ENCODE results near the gene ZNF880. TPM values are rescaled to one million over a fixed set of nuclear protein-coding genes. Genes with fewer than 3 reads are reported as not detected.

Gene ZNF880
- total RNA-seq, 1 experiment from 2014 or later: 1.7 TPM

DNA sequence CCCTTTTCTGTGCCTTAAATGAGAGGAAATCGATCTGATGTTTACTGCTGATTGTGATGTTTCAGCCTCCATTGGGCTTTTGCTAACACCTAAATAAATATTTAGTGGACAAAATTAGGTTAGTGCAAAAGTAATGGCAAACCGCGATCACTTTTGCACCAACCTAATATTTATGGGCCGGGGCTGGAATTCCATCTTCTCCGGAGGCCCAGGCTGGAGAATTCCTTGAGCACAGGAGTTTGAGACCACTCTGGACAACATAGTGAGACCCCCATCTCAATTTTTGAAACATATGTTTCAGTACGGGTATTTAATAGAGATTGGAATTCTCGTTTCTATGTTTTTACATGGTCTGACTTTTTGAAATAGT is 603 bp downstream of the ZNF880 start:
- Histone ChIP-seq H3K79me2 (ENCODE audit: low read length) (no peaks in the 10 kb centered on the region), H3K4me1 (ENCODE audit: insufficient read depth, low read length) (no peaks in the 10 kb centered on the region), H3K27ac (ENCODE audit: low read length) (no peak overlapping the region), H3K9me3 (ENCODE audit: low read length) (peaks cover 52% of the 10 kb centered on the region), H3K27me3 (ENCODE audit: low read length) (no peaks in the 10 kb centered on the region), H3K9ac (ENCODE audit: low read length) (peak overlapping the region; percentile 38), H3K4me2 (ENCODE audit: low read length) (peak overlapping the region; percentile 43; the same call in 1 of the 2 replicates), H3K4me3 (ENCODE audit: low read length) (peak overlapping the region; percentile 56), H3F3A (ENCODE audit: low read length, unreplicated experiment) (no peaks in the 10 kb centered on the region), H2AFZ (ENCODE audit: low read length) (peak overlapping the region; percentile 75), H3K36me3 (ENCODE audit: low read depth, low read length) (peaks cover 31% of the 10 kb centered on the region; the same call in 1 of the 2 replicates), H3K9me2 (replicated peaks; ENCODE audit: low read length) (no peaks in the 10 kb centered on the region), H4K20me1 (ENCODE audit: low read length) (no peaks in the 10 kb centered on the region)
- DNase-seq (no peak), ATAC-seq (no peak)
- no TSS peak for BruUV-seq (replicated peaks)
- CTCF ChIA-PET: no interaction called here
- TF ChIP-seq EZH2phosphoT487 (IDR thresholded peaks at IDR 0.05; ENCODE audit: borderline replicate concordance, low read length) (no peak), EZH2 (IDR thresholded peaks at IDR 0.05; ENCODE audit: low read length, unreplicated experiment) (no peak)
- TF ChIP-seq, protein P1, sequence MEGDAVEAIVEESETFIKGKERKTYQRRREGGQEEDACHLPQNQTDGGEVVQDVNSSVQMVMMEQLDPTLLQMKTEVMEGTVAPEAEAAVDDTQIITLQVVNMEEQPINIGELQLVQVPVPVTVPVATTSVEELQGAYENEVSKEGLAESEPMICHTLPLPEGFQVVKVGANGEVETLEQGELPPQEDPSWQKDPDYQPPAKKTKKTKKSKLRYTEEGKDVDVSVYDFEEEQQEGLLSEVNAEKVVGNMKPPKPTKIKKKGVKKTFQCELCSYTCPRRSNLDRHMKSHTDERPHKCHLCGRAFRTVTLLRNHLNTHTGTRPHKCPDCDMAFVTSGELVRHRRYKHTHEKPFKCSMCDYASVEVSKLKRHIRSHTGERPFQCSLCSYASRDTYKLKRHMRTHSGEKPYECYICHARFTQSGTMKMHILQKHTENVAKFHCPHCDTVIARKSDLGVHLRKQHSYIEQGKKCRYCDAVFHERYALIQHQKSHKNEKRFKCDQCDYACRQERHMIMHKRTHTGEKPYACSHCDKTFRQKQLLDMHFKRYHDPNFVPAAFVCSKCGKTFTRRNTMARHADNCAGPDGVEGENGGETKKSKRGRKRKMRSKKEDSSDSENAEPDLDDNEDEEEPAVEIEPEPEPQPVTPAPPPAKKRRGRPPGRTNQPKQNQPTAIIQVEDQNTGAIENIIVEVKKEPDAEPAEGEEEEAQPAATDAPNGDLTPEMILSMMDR (conservative IDR thresholded peaks at IDR 0.05; ENCODE audit: low read depth, low read length): no peak
- POLR2A ChIA-PET (ENCODE audit: unreplicated experiment): no interaction called here
- intact Hi-C loops (cut with micrococcal nuclease): no loop called here

DNA sequence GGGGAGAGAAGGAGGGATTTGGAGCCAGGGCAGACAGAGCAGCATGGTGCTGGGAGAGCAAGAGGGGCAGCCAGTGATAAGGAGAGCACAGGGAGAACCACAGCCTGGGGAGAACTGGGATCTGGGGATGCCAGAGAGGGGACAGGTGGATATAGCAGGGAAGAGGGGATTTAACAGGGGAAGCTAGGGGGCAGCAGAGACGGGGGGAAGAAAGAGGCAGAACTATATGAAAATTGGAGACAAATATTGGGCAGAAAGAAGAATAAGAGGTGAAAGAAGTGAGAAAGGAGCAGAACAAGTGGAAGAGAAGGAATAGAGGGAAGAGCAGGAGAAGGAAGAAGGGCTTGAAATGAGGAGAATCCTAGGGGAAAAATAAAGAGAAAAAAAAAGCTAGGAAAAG is 21.4 kb downstream of the ZNF880 start:
- Histone ChIP-seq H3K27ac (ENCODE audit: low read length) (no peak overlapping the region), H3K9me2 (replicated peaks; ENCODE audit: low read length) (no peaks in the 10 kb centered on the region), H3K79me2 (ENCODE audit: low read length) (no peaks in the 10 kb centered on the region), H3K9ac (ENCODE audit: low read length) (no peak overlapping the region), H2AFZ (ENCODE audit: low read length) (no peak overlapping the region), H3K4me3 (ENCODE audit: low read length) (no peak overlapping the region), H3K36me3 (ENCODE audit: low read depth, low read length) (peaks cover 5% of the 10 kb centered on the region; the same call in 1 of the 2 replicates), H3K9me3 (ENCODE audit: low read length) (peaks cover 45% of the 10 kb centered on the region), H3K4me2 (ENCODE audit: low read length) (no peak overlapping the region), H3K4me1 (ENCODE audit: insufficient read depth, low read length) (no peaks in the 10 kb centered on the region), H3F3A (ENCODE audit: low read length, unreplicated experiment) (no peaks in the 10 kb centered on the region), H4K20me1 (ENCODE audit: low read length) (no peaks in the 10 kb centered on the region), H3K27me3 (ENCODE audit: low read length) (no peaks in the 10 kb centered on the region)
- DNase-seq: no peak
- no TSS peak for BruUV-seq (replicated peaks)
- intact Hi-C loops (cut with micrococcal nuclease): no loop called here
- no peak for ATAC-seq
- TF ChIP-seq EZH2phosphoT487 (IDR thresholded peaks at IDR 0.05; ENCODE audit: borderline replicate concordance, low read length) (no peak), EZH2 (IDR thresholded peaks at IDR 0.05; ENCODE audit: low read length, unreplicated experiment) (no peak)
- TF ChIP-seq, protein P1 (conservative IDR thresholded peaks at IDR 0.05; ENCODE audit: low read depth, low read length): no peak
- ChIA-PET POLR2A (ENCODE audit: unreplicated experiment) (no interaction called here), CTCF (no interaction called here)

DNA sequence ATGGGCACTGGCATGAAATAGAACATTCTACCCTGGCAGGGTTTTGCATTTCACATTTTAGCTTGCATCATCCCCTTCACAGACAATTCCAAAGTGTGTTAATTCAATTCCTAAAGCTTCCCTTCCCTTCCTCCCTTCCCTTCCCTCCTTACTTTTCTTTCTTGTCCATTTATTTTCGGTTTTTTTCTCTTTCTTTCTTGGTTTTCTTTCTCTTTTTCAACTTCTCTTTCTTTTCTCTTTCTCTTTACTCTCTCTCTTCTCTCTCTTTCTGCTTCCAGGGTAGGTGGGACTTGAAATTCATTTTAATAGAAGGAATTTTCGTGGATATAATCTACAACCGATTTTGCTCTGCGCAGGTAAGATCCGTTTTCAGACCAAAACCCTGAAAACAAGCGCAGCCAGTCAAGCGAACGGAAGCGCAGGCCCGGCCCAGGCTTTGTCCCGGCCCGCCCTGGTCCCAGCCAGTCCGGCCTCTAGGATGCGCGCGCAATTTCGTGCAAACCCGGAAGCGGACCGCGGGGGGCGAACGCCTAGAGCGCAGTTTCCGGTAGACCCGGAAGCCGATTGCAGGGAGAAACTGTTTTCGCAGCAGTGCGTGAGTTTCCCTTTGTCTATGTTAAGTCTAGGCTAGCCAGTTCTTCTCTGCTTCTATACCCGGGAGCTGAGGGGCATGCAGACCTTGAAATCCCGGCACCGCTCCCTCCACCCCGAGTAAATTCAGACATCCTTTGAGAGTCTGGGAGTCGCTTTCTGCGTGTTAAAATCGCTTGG is 27.8 kb downstream of the ZNF880 start, which contains the start of gene ZNF528:
ZNF528 (plus strand) TSS at position 540 of the 771 bp plus-strand sequence. CDS start 4,165 bp downstream, outside the sequence.
- Histone ChIP-seq H4K20me1 (ENCODE audit: low read length) (no peaks in the 10 kb centered on the region), H3K9me2 (replicated peaks; ENCODE audit: low read length) (no peaks in the 10 kb centered on the region), H3K9me3 (ENCODE audit: low read length) (peaks cover 44% of the 10 kb centered on the region), H3F3A (ENCODE audit: low read length, unreplicated experiment) (no peaks in the 10 kb centered on the region), H3K27ac (ENCODE audit: low read length) (0 out of 2 replicates have a peak within 1 kb of the TSS, but pooled peaks have one; percentile 6), H3K27me3 (ENCODE audit: low read length) (no peaks in the 10 kb centered on the region), H3K36me3 (ENCODE audit: low read depth, low read length) (peaks cover 20% of the 10 kb centered on the region; the same call in 1 of the 2 replicates), H3K4me1 (ENCODE audit: insufficient read depth, low read length) (no peaks in the 10 kb centered on the region), H3K9ac (ENCODE audit: low read length) (peak within 1 kb of the TSS; percentile 71), H3K4me3 (ENCODE audit: low read length) (peak within 1 kb of the TSS; percentile 75), H3K4me2 (ENCODE audit: low read length) (peak within 1 kb of the TSS; percentile 81), H2AFZ (ENCODE audit: low read length) (peak within 1 kb of the TSS; percentile 98), H3K79me2 (ENCODE audit: low read length) (no peaks in the 10 kb centered on the region)
- ChIA-PET POLR2A (ENCODE audit: unreplicated experiment) (interaction anchor here (0.7 kb wide), 1 partner anchor 291 kb away, joined by 6 read pairs; no protein-coding TSS in a partner anchor), CTCF (no interaction called here)
- intact Hi-C loops (cut with micrococcal nuclease): no loop called here
- TF ChIP-seq EZH2 (IDR thresholded peaks at IDR 0.05; ENCODE audit: low read length, unreplicated experiment): no peak
- TF ChIP-seq, protein P1 (conservative IDR thresholded peaks at IDR 0.05; ENCODE audit: low read depth, low read length): no peak
- TF ChIP-seq EZH2phosphoT487 (IDR thresholded peaks at IDR 0.05; ENCODE audit: borderline replicate concordance, low read length): no peak
- DNase-seq (peak; percentile 83), ATAC-seq (peak; percentile 100)
- BruUV-seq (replicated peaks): TSS peak; percentile 83

Data from PC-3 (cell line).